ENCODE results near the gene NHSL1.

- TF ChIP-seq CTCF (IDR thresholded peaks at IDR 0.05), result no peak
- no peak for TF ChIP-seq POLR2AphosphoS5 (IDR thresholded peaks at IDR 0.05)
Measured at GRCh38 chr6:138541823-138542481, 42.7 kb upstream of the NHSL1 start.

All from breast epithelium (tissue), 3 donors.